HCT116 (cell line): ENCODE measurements around the gene FAN1. TPM values are rescaled to one million over a fixed set of nuclear protein-coding genes. Genes with fewer than 3 reads are reported as not detected.

ENCODE experiments used
- ATAC-seq: fragments of 200-7000 bp; cut with Tn5 transposase; 2 replicates; pipeline ENCODE4 v1.9.1; 2020; ENCODE audit warnings: mild to moderate bottlenecking, moderate library complexity
- BruUV-seq: library from RNA; stranded (reverse); fragments of 400-500 nt; replicated peaks from 2 replicates; lab custom pipeline; 2021; lab: Mats Ljungman, UMichigan
- CTCF ChIA-PET: fragments of 300-600 bp; sonication (Branson Sonifier 250); formaldehyde crosslinking; loops from one replicate; lab custom pipeline; 2021; ENCODE audit warnings: antibody characterized with exemption; lab: Charles Lee
- POLR2A ChIA-PET: fragments of 300-600, 350-600 bp; sonication (Branson Sonifier 250); formaldehyde crosslinking; loops from one replicate; lab custom pipeline; 2021; ENCODE audit warnings: antibody characterized with exemption; lab: Charles Lee
- RAD21 ChIA-PET, 2 experiments: fragments of 300-600 bp; sonication (Branson Sonifier 250); formaldehyde crosslinking; loops; one replicate each; lab custom pipeline; 2023; ENCODE audit warnings: low total read pairs in 2 of 2; ENCODE audit not compliant: uncharacterized antibody in 2 of 2, unreplicated experiment in 2 of 2, low non-redundant PET in 1 of 2; lab: Charles Lee
- DNase-seq: peaks from one replicate; pipeline ENCODE4 v3.0.0-alpha.2; 2010; ENCODE audit warnings: low read depth, low spot score
- H2AFZ ChIP-seq: fragments of 200-600 bp; shearing (Covaris generic), sonication (generic); 2 replicates; pipeline ENCODE4 v1.6.1; 2017; ENCODE audit warnings: low read depth, mixed run types, mixed read lengths, antibody characterized with exemption, low read length; ENCODE audit not compliant: poor library complexity, severe bottlenecking
- H3K27ac ChIP-seq: 2 replicates; pipeline ENCODE4 v1.5.1; 2012; ENCODE audit warnings: low read depth, low read length
- H3K27me3 ChIP-seq: fragments of 200-600 bp; sonication (generic); 2 replicates; pipeline ENCODE4 v1.6.1; 2016; ENCODE audit warnings: mixed run types, low read length, mixed read lengths; ENCODE audit not compliant: insufficient read depth
- H3K36me3 ChIP-seq, 2 experiments: fragments of 200-500 bp in 1 of 2; fragments of 200-600 bp in 1 of 2; sonication (Bioruptor generic) in 1 of 2; sonication (generic) in 1 of 2; 2 replicates each; pipeline versions ENCODE4 v1.5.1 to v1.6.1; 2014 to 2016; ENCODE audit warnings: low read length in 2 of 2, inconsistent platforms in 1 of 2, mixed read lengths in 1 of 2, mixed run types in 1 of 2; ENCODE audit not compliant: insufficient read depth in 2 of 2, control insufficient read depth in 1 of 2
- H3K4me1 ChIP-seq, 2 experiments: fragments of 200-600 bp in 1 of 2; sonication (generic) in 1 of 2; 2 replicates each; pipeline versions ENCODE4 v1.5.1 to v1.6.1; 2012 to 2017; ENCODE audit warnings: low read length in 2 of 2, inconsistent platforms in 1 of 2, mild to moderate bottlenecking in 1 of 2, mixed read lengths in 1 of 2, mixed run types in 1 of 2, moderate library complexity in 1 of 2; ENCODE audit not compliant: insufficient read depth in 2 of 2, control insufficient read depth in 1 of 2
- H3K4me2 ChIP-seq: fragments of 200-600 bp; sonication (generic); 2 replicates; pipeline ENCODE4 v1.6.1; 2017; ENCODE audit warnings: mixed run types, low read length, mixed read lengths
- H3K4me3 ChIP-seq, 2 experiments: fragments of 200-600 bp in 1 of 2; sonication (generic) in 1 of 2; replicated peaks in 1 of 2; 2 replicates each; pipeline ENCODE4 v1.5.1; 2011 to 2016; ENCODE audit warnings: low read length in 2 of 2, control low read depth in 1 of 2, low read depth in 1 of 2, mild to moderate bottlenecking in 1 of 2, mixed read lengths in 1 of 2, mixed run types in 1 of 2
- H3K79me2 ChIP-seq: fragments of 200-600 bp; sonication (generic); 2 replicates; pipeline ENCODE4 v1.6.1; 2017; ENCODE audit warnings: mild to moderate bottlenecking, mixed run types, low read length, moderate library complexity, mixed read lengths; ENCODE audit not compliant: insufficient read depth
- H3K9ac ChIP-seq: fragments of 200-600 bp; sonication (generic); 2 replicates; pipeline ENCODE4 v1.6.1; 2016; ENCODE audit warnings: low read length, mixed read lengths
- H3K9me2 ChIP-seq: fragments of 200-600 bp; sonication (generic), shearing (Covaris generic); 2 replicates; pipeline ENCODE4 v1.6.1; 2017; ENCODE audit warnings: mixed run types, mild to moderate bottlenecking, moderate library complexity; ENCODE audit not compliant: insufficient read depth
- H3K9me3 ChIP-seq, 2 experiments: fragments of 200-500 bp in 1 of 2; fragments of 200-600 bp in 1 of 2; sonication (Bioruptor generic) in 1 of 2; sonication (generic) in 1 of 2; 2 replicates each; pipeline ENCODE4 v1.6.1; 2014 to 2017; ENCODE audit warnings: low read length in 2 of 2, mixed read lengths in 2 of 2, inconsistent platforms in 1 of 2, low read depth in 1 of 2, mild to moderate bottlenecking in 1 of 2, mixed run types in 1 of 2, moderate library complexity in 1 of 2; ENCODE audit not compliant: control insufficient read depth in 1 of 2, insufficient read depth in 1 of 2
- H4K20me1 ChIP-seq: fragments of 200-600 bp; sonication (generic), shearing (Covaris generic); 2 replicates; pipeline ENCODE4 v1.6.1; 2017; ENCODE audit warnings: mixed run types, mild to moderate bottlenecking, moderate library complexity; ENCODE audit not compliant: insufficient read depth
- CBX3 ChIP-seq: IDR thresholded peaks from 2 replicates; pipeline ENCODE4 v1.6.1; 2012; ENCODE audit warnings: low read depth
- CEBPB ChIP-seq: IDR thresholded peaks from 2 replicates; pipeline ENCODE4 v1.6.1; 2012; ENCODE audit warnings: low read depth
- CTCF ChIP-seq, 3 experiments: fragments of 200-600 bp in 1 of 3; sonication (generic) in 1 of 3; IDR thresholded peaks in 2 of 3; conservative IDR thresholded peaks in 1 of 3; 2 replicates each; pipeline ENCODE4 v1.5.1; 2012 to 2017; ENCODE audit warnings: low read depth in 2 of 3, low read length in 2 of 3, antibody characterized with exemption in 1 of 3, borderline replicate concordance in 1 of 3, control low read depth in 1 of 3, mild to moderate bottlenecking in 1 of 3, mixed read lengths in 1 of 3, mixed run types in 1 of 3, moderate library complexity in 1 of 3; ENCODE audit not compliant: insufficient read depth in 1 of 3
- EGR1 ChIP-seq: IDR thresholded peaks from 2 replicates; pipeline ENCODE4 v1.6.1; 2012; ENCODE audit warnings: low read depth
- EZH2 ChIP-seq: fragments of 200-600 bp; sonication (generic); IDR thresholded peaks from 2 replicates; pipeline ENCODE4 v1.6.1; 2017; ENCODE audit warnings: antibody characterized with exemption, mixed run types
- EZH2phosphoT487 ChIP-seq: fragments of 200-600 bp; IDR thresholded peaks from 2 replicates; pipeline ENCODE4 v1.6.1; 2018; ENCODE audit warnings: antibody characterized with exemption, borderline replicate concordance
- FOSL1 ChIP-seq: IDR thresholded peaks from 2 replicates; pipeline ENCODE4 v1.6.1; 2012; ENCODE audit warnings: low read depth
- MAX ChIP-seq: IDR thresholded peaks from 2 replicates; pipeline ENCODE4 v1.6.1; 2012
- POLR2A ChIP-seq: IDR thresholded peaks from 2 replicates; pipeline ENCODE4 v1.7.0; 2011; ENCODE audit warnings: borderline replicate concordance; ENCODE audit not compliant: insufficient read depth, insufficient read length; ENCODE audit errors: extremely low read depth
- POLR2AphosphoS5 ChIP-seq: IDR thresholded peaks from 2 replicates; pipeline ENCODE4 v1.6.1; 2011; ENCODE audit warnings: mild to moderate bottlenecking, low read depth, low read length, moderate library complexity
- SP1 ChIP-seq: IDR thresholded peaks from 2 replicates; pipeline ENCODE4 v1.6.1; 2012; ENCODE audit warnings: low read depth
- TCF7L2 ChIP-seq: IDR thresholded peaks from 2 replicates; pipeline ENCODE4 v1.7.0; 2011; ENCODE audit warnings: borderline replicate concordance, inconsistent platforms; ENCODE audit not compliant: insufficient read depth, insufficient read length; ENCODE audit errors: extremely low read depth
- YY1 ChIP-seq: IDR thresholded peaks from 2 replicates; pipeline ENCODE4 v1.6.1; 2011; ENCODE audit warnings: low read length, low read depth, moderate library complexity, mild to moderate bottlenecking; ENCODE audit not compliant: insufficient replicate concordance; ENCODE audit errors: extremely low read depth
- ZBTB33 ChIP-seq: IDR thresholded peaks from 2 replicates; pipeline ENCODE4 v1.6.1; 2011; ENCODE audit warnings: mild to moderate bottlenecking, low read length, moderate library complexity; ENCODE audit not compliant: insufficient replicate concordance; ENCODE audit errors: extremely low read depth
- intact Hi-C: fragments of 100-400 bp; cut with micrococcal nuclease; formaldehyde crosslinking; loops from 2 replicates; pipeline ENCODE4 v1.10.0; 2022
- total RNA-seq: library from RNA; stranded (reverse); gene quantifications from one replicate; pipeline ENCODE4 v1.2.1, GENCODE V29; 2021; ENCODE audit not compliant: unreplicated experiment

The FAN1 gene
- total RNA-seq, 1 experiment from 2014 or later = 17.4 TPM

- ChIA-PET POLR2A (no interaction called here), CTCF (interaction anchor here (1.8 to 2.8 kb wide), 2 partner anchors 232 to 539 kb away, joined by 5 to 31 read pairs; no protein-coding TSS in a partner anchor), RAD21 (interaction anchor here (1.9 to 2.2 kb wide), 2 partner anchors 233 to 234 kb away, joined by 8 to 9 read pairs; no protein-coding TSS in a partner anchor)
- H3K9me3 ChIP-seq = no peaks in the 10 kb centered on the region
- H3K27ac ChIP-seq = no peak overlapping the region
- no peak overlapping the region for H3K4me2 ChIP-seq
- H4K20me1 ChIP-seq = no peaks in the 10 kb centered on the region
- H2AFZ ChIP-seq = no peak overlapping the region
- TF ChIP-seq POLR2A = no peak
- H3K36me3 ChIP-seq = no peaks in the 10 kb centered on the region
- no peak overlapping the region for H3K4me3 ChIP-seq
- no TSS peak for BruUV-seq
- H3K79me2 ChIP-seq = no peaks in the 10 kb centered on the region
- no peaks in the 10 kb centered on the region for H3K27me3 ChIP-seq
- peaks cover 5 to 8% of the 10 kb centered on the region in 2 experiments; a peak in 3 of 4 replicates for H3K4me1 ChIP-seq
- no peak for ATAC-seq
- intact Hi-C loops = loop anchor here (2.0 to 10.0 kb wide), 2 partner anchors 233 to 299 kb away; no protein-coding TSS in a partner anchor
- no peaks in the 10 kb centered on the region for H3K9me2 ChIP-seq
- H3K9ac ChIP-seq = no peak overlapping the region
- DNase-seq = no peak
These were observed 8.1 kb upstream of the FAN1 start for GRCh38 chr15:30895461-30896210.

- Histone ChIP-seq H3K27ac (no peak overlapping the region), H3K4me2 (no peak overlapping the region), H3K79me2 (no peaks in the 10 kb centered on the region), H3K4me3 (no peak overlapping the region), H3K9me3 (no peaks in the 10 kb centered on the region), H4K20me1 (no peaks in the 10 kb centered on the region), H2AFZ (no peak overlapping the region), H3K9me2 (no peaks in the 10 kb centered on the region), H3K4me1 (peaks cover 5 to 8% of the 10 kb centered on the region in 2 experiments; a peak in 3 of 4 replicates), H3K27me3 (no peaks in the 10 kb centered on the region), H3K9ac (no peak overlapping the region), H3K36me3 (no peaks in the 10 kb centered on the region)
- ATAC-seq (no peak), DNase-seq (no peak)
- intact Hi-C loops = loop anchor here (10.0 kb wide), 1 partner anchor 299 kb away; no protein-coding TSS in a partner anchor
- BruUV-seq = no TSS peak
- ChIA-PET RAD21 (no interaction called here), POLR2A (no interaction called here), CTCF (interaction anchor here (0.6 to 2.8 kb wide), 2 partner anchors 232 to 233 kb away, joined by 3 to 31 read pairs; no protein-coding TSS in a partner anchor)
- TF ChIP-seq CTCF (IDR thresholded peaks at IDR 0.05 in 2 of 3, conservative IDR thresholded peaks at IDR 0.05 in 1 of 3; ENCODE audit: borderline replicate concordance in 1 of 3, insufficient read depth in 1 of 3, low read depth in 2 of 3, low read length in 2 of 3) (no peak), ZBTB33 (no peak), FOSL1 (no peak), SP1 (no peak), EGR1 (no peak), CBX3 (no peak), POLR2A (no peak), TCF7L2 (no peak), POLR2AphosphoS5 (no peak), YY1 (no peak), CEBPB (no peak), EZH2phosphoT487 (no peak), EZH2 (no peak), MAX (no peak)
These were observed 7.5 kb upstream of the FAN1 start for GRCh38 chr15:30896211-30896606.
